ENCODE data around the gene ZNF761. TPM values are rescaled to one million over a fixed set of nuclear protein-coding genes. Genes with fewer than 3 reads are reported as not detected.

Gene ZNF761
- total and polyA plus RNA-seq, 2 of the 13 experiments (the other 11 are each of a cell fraction or from before 2014, with no cell fraction given): 11.6 to 16.2 TPM

DNA sequence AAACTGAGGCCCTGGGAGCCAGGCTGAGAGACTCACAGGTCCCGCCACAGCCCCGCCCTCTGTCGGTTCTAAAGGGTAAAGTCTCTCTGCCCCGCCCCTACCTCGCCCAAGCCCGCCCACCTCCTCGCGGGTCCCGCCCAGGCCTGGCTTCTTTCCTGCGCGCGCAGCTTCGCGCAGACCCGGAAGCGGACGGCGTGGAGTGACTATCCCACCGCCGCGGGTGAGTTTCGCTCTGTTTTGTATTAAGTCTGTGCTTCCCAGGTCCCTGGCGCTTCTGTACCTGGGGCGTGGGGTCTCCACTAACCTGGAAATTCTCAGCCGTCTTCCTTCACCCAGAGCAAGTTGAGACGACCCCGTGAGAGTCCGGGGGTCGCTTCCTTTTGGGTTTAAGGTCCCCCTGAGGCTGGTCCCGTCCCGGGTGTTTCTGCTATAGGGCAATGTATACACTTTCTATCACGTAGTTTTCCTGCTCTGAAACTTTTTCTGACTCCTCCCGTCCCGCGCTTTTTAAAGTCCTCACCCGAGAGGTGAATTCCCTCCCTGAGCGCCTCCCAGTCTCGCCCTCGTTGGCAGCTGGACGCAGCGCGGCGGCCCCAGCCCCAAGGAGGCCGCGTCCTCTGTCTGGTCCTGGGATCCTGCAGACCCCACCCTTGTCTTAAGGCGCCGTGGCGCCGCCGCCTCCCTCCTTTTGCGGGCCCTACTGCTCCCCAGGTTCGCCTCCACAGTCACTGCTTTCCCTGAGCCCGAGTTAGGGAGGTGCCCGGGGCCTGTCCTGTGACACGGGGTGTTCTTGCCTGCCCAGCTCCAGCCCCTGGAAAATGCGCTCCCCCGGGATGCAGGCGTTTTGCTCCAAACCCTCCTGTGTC is 36.6 kb upstream of the ZNF761 start, which contains the start of gene ZNF765 (continued):
- peak; percentile 82; the same call in 1 of the 2 replicates for TF ChIP-seq SP5 (CRISPR knock-in tag; IDR thresholded peaks at IDR 0.05; ENCODE audit: borderline replicate concordance, low read depth)
- TF ChIP-seq NCOA5 (CRISPR knock-in tag; IDR thresholded peaks at IDR 0.05): no peak
- 0 out of 2 replicates have a peak, but pooled peaks have one; percentile 46 for TF ChIP-seq ZBTB42 (CRISPR knock-in tag; IDR thresholded peaks at IDR 0.05)
- peak; percentile 64; the same call in 1 of the 2 replicates for TF ChIP-seq KDM2A (CRISPR knock-in tag; IDR thresholded peaks at IDR 0.05; ENCODE audit: borderline replicate concordance, low read depth)
- TF ChIP-seq HNF1B (CRISPR knock-in tag; IDR thresholded peaks at IDR 0.05): 0 out of 2 replicates have a peak, but pooled peaks have one; percentile 5
- no peak for TF ChIP-seq RXRB (CRISPR knock-in tag; IDR thresholded peaks at IDR 0.05; ENCODE audit: borderline replicate concordance)
- peak; percentile 75; the same call in 1 of the 2 replicates for TF ChIP-seq ELF4 (CRISPR knock-in tag; IDR thresholded peaks at IDR 0.05; ENCODE audit: borderline replicate concordance)
- no peak for TF ChIP-seq ZNF563 (CRISPR knock-in tag; IDR thresholded peaks at IDR 0.05)
- peak; percentile 23; the same call in 1 of the 2 replicates for TF ChIP-seq ATF7-NPFF (CRISPR knock-in tag; IDR thresholded peaks at IDR 0.05; ENCODE audit: low read depth)
- TF ChIP-seq, protein P1, sequence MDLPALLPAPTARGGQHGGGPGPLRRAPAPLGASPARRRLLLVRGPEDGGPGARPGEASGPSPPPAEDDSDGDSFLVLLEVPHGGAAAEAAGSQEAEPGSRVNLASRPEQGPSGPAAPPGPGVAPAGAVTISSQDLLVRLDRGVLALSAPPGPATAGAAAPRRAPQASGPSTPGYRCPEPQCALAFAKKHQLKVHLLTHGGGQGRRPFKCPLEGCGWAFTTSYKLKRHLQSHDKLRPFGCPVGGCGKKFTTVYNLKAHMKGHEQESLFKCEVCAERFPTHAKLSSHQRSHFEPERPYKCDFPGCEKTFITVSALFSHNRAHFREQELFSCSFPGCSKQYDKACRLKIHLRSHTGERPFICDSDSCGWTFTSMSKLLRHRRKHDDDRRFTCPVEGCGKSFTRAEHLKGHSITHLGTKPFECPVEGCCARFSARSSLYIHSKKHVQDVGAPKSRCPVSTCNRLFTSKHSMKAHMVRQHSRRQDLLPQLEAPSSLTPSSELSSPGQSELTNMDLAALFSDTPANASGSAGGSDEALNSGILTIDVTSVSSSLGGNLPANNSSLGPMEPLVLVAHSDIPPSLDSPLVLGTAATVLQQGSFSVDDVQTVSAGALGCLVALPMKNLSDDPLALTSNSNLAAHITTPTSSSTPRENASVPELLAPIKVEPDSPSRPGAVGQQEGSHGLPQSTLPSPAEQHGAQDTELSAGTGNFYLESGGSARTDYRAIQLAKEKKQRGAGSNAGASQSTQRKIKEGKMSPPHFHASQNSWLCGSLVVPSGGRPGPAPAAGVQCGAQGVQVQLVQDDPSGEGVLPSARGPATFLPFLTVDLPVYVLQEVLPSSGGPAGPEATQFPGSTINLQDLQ (CRISPR knock-in tag; IDR thresholded peaks at IDR 0.05): no peak
- TF ChIP-seq CHD4 (IDR thresholded peaks at IDR 0.05; ENCODE audit: borderline replicate concordance, low read length): no peak
- TF ChIP-seq BRCA1 (CRISPR knock-in tag; IDR thresholded peaks at IDR 0.05): 0 out of 2 replicates have a peak, but pooled peaks have one; percentile 57
- TF ChIP-seq, protein P2, sequence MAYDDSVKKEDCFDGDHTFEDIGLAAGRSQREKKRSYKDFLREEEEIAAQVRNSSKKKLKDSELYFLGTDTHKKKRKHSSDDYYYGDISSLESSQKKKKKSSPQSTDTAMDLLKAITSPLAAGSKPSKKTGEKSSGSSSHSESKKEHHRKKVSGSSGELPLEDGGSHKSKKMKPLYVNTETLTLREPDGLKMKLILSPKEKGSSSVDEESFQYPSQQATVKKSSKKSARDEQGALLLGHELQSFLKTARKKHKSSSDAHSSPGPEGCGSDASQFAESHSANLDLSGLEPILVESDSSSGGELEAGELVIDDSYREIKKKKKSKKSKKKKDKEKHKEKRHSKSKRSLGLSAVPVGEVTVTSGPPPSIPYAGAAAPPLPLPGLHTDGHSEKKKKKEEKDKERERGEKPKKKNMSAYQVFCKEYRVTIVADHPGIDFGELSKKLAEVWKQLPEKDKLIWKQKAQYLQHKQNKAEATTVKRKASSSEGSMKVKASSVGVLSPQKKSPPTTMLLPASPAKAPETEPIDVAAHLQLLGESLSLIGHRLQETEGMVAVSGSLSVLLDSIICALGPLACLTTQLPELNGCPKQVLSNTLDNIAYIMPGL (CRISPR knock-in tag; IDR thresholded peaks at IDR 0.05; ENCODE audit: borderline replicate concordance in 1 of 2, low read depth in 1 of 2): peak in 1 of 2 experiments; percentile 30; a peak in 1 of 4 replicates
- peak; percentile 17; the same call in 1 of the 2 replicates for TF ChIP-seq YEATS4 (CRISPR knock-in tag; IDR thresholded peaks at IDR 0.05; ENCODE audit: borderline replicate concordance)
- TF ChIP-seq ZNF607 (CRISPR knock-in tag; IDR thresholded peaks at IDR 0.05; ENCODE audit: borderline replicate concordance): 0 out of 2 replicates have a peak, but pooled peaks have one; percentile 42
- peak; percentile 71 for TF ChIP-seq KAT8 (CRISPR knock-in tag; IDR thresholded peaks at IDR 0.05)
- peak; percentile 71; the same call in 1 of the 2 replicates for TF ChIP-seq HDAC1 (CRISPR knock-in tag; IDR thresholded peaks at IDR 0.05)
- peak; percentile 39 for TF ChIP-seq ASH2L (IDR thresholded peaks at IDR 0.05; ENCODE audit: insufficient read length, low read depth, low read length)
- TF ChIP-seq ARNT2 (CRISPR knock-in tag; IDR thresholded peaks at IDR 0.05; ENCODE audit: low read depth): 0 out of 2 replicates have a peak, but pooled peaks have one; percentile 9
- 0 out of 2 replicates have a peak, but pooled peaks have one; percentile 24 for TF ChIP-seq ZNF446 (CRISPR knock-in tag; IDR thresholded peaks at IDR 0.05)

All from HepG2 (cell line).